GM19043 (cell line): Measurements from ENCODE around the gene GTF2IRD1.
"Not testable (repeated sequence)": the region's sequence is repeated elsewhere in the genome, so short reads cannot be mapped to it uniquely, and the experiment has no call there.

Experiments
- ATAC-seq: cut with Tn5 transposase; IDR thresholded peaks from one replicate; pipeline ENCODE4 v1.9.1; 2021; ENCODE audit warnings: low read depth; ENCODE audit not compliant: unreplicated experiment

Gene GTF2IRD1

DNA sequence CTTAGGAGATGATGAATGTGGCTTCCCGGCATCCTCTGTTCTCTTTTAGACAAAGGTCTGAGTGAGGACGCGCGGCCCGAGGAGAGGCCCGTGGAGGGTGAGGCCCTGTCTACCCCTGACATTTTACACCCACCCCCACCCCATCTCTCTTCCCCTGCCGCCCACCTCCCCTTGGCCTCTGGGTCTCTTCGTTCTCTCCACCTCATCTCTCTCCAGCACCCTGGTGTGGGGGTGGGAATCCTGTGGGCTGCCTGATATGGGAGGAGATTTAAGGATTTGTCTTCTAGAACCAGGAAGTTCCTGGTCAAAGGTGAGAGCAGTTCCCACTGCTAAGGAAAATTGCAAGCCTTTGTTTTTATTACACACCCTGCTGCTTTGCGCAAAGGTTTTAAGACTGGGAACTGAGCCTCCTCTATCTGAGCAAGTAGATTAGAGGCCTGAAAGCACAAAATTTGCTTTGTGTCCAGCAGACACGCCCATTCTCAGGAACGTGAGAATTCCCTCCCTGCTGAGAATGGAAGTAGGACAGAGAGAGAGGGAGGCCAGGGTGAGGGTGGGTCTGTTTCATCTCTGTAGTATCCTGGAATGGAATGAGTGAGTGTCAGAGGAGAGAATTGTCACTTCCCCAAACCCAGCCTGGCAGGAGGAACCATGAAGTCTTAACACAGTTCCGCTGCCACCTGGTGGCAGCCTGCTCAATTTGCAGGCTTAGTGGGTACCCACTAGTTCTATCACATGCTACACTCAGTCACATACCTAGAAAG lies 91.2 kb downstream of the GTF2IRD1 start:
- ATAC-seq = no peak

GRCh38 chr7:74545921-74546320 lies 92.2 kb downstream of the GTF2IRD1 start:
- ATAC-seq = no peak

DNA sequence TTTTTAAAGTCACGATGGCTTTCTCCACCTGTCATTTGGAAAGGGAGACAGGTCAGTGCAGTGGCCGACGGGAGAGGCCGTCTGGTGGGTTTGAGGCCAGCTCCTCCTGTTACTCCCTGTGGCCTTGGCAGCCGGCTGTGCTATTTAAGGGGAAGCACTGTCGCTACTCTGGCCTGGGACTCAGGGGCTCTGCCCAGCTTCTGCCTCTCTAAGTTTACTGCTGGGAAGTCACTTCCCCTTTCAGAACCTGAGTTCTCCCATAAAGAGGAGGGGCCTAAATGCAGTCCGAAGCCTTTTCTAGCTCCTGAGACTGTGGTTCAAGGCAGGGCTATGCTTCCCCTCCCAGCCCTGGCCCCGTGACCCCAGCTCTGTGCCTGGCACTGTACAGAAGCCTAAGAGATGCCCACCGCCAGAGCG lies 99.9 kb downstream of the GTF2IRD1 start:
- ATAC-seq = not testable (repeated sequence)

DNA sequence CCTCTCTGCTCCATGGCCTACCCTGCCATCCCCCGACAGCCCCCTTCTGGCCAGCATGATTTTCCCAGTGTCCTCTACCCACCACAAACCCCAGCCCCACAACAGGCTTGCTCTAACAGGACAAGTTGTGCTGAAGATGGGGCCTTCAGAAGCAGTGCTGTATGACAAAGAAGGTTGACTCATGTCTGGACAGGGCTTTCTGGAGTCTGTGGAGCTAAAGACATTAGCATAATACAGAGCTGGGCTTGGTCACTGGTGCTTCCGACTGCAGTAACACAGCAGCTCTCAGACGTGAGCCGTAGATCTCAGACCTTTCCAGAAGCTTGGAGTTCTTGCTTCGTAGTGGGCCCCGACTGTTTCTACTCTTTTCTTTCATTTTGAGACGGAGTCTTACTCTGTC lies 100.5 kb downstream of the GTF2IRD1 start:
- ATAC-seq = no peak

DNA sequence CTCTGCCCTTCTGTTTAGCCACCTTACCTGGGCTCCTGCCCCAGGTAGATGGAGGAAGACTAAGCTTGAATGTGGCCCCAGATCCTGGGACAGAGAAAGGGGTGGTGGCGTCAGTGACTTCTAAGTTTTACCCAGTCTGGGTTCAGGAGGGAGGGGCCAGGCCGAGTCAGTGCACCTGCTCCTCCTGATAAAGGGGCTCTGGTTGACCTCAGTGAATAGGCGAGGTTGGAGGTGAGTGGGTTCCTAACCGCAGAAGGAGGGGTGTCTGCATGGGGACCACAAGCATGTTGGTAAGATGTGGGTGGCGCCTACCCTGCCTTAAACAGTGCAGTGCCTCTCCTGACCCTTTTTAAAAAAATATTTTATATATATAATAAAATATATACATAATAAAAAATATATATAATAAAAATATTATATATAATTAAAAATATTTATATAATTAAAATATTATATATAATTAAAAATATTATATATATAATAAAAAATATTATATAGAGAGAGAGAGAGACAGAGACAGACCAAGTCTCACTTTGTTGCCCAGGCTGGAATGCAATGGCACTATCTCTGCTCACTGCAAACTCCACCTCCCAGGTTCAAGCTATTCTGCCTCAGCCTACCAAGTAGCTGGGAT lies 106.5 kb downstream of the GTF2IRD1 start:
- no peak for ATAC-seq

DNA sequence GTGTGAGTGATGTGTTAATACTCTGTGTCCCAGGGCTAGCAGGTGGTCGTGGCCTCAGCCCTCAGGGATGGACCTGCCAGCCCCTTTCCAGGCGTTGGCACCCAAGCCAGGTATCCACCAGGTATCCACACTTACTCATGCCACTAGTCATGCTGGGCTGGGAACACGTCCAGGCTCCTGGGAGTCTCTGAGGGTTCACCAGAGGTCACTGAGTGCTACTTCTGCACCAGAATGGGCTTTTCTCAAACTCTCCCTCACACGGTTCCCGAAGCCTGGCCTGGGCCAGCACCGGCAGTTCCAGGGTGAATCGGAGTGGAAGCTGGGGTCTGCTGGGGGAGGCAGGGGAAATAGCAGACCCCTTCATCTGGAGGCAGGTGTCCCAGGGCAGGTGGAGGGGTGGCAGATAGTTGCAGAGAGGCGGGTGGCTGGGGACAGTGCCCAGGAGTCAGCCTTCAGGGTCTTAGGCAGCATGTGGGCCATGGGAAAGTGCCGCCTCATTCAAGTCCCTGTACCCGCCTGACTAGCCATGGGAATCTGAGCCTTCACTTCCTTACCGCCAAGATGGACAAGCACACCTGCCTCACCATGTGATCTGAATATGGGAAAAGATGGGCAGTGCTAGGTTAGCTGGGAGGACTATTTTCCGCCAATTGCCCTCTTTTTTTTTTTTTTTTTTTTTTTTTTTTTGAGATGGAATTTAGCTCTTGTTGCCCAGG lies 108.3 kb downstream of the GTF2IRD1 start:
- no peak for ATAC-seq

- not testable (repeated sequence) for ATAC-seq
Observed at GRCh38 chr7:74563639-74564038, 109.9 kb downstream of the GTF2IRD1 start.

- no peak for ATAC-seq
Observed at GRCh38 chr7:74567318-74567668, 113.6 kb downstream of the GTF2IRD1 start.

DNA sequence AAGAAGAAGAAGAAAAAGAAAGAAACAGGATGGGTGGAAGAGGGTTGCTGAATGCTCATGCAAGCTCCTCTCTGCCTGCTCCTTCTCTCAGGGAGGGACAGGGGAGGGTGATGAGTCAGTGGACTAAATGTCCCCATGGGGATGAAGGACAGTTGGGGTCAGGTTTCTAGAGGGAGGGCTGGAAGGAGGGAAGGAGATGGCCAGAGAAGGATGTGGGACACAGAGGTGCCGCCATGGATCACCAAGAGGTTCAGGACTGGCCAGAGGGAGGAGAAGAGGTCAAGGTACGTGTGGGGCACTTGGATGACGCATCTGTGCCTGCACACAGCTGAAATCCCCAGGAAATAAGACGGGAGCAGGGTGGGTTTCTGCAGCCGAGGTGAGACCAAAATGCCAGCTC lies 115.0 kb downstream of the GTF2IRD1 start:
- no peak for ATAC-seq

DNA sequence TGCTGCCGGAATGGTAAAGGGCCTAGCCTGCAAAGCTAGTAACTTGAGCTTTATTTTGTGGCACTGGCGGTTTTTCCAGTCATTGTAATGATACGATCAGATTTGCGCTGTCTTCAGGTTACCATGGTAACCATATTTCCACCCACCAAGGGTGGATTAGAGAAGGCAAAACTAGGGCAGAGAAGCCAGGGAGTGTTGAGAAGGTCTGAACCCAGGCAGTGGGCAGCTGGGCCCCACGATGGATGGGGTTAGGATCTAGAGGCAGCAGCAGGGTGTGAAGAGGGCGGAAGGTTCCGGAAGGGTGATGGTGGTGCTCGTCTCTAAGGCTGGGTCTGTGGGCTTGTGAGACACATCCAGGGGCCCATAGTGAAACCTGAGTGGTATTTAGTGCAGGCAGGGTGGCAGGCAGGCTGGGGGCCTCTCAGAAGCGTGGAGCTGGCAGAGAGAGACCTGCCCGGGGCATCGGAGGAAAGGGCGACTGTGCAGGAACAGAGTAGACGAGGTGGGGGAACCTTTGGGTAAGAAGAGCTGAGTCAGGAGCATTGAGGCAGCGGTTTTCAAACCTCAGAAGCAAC lies 115.9 kb downstream of the GTF2IRD1 start:
- ATAC-seq = no peak

GRCh38 chr7:74570533-74571156 lies 116.9 kb downstream of the GTF2IRD1 start:
- ATAC-seq = no peak

- ATAC-seq = no peak
Observed at GRCh38 chr7:74572301-74572979, 118.7 kb downstream of the GTF2IRD1 start.

DNA sequence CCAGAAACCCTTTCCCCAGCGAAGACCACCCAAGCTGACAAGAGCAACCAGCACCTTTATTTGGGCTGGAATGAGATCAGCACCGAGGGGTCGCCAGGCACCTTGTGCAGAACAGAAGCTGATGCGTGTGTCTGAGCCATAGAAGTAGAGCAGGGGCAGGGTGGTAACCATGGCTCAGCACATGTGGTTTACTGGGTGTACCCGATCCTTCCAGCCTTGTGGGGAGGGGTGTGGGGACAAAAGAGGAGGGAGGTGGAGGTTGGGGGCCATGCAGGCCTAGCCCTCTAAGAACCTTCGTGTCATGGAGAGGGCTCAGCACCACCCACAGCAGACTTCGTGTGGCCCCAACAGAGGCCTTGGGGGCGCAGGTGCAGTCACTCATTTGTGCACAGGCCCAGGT lies 119.8 kb downstream of the GTF2IRD1 start:
- no peak for ATAC-seq

- ATAC-seq = no peak
Observed at GRCh38 chr7:74575083-74575784, 121.5 kb downstream of the GTF2IRD1 start.

GRCh38 chr7:74575811-74576210 lies 122.1 kb downstream of the GTF2IRD1 start:
- ATAC-seq = no peak

- no peak for ATAC-seq
Observed at GRCh38 chr7:74579800-74580685, 126.3 kb downstream of the GTF2IRD1 start.

GRCh38 chr7:74581916-74582440 lies 128.3 kb downstream of the GTF2IRD1 start:
- ATAC-seq = no peak

GRCh38 chr7:74582447-74583039 lies 128.8 kb downstream of the GTF2IRD1 start:
- no peak for ATAC-seq
